Measurements from ENCODE around the gene RPS15. TPM values are rescaled to one million over a fixed set of nuclear protein-coding genes. Genes with fewer than 3 reads are reported as not detected.

Gene RPS15
- total and polyA plus RNA-seq, 2 of the 13 experiments (the other 11 are each of a cell fraction or from before 2014, with no cell fraction given) = 695 to 1,411 TPM

- TF ChIP-seq PATZ1 (CRISPR knock-in tag; IDR thresholded peaks at IDR 0.05) (peak; percentile 10; the same call in 1 of the 2 replicates), PRDM15 (CRISPR knock-in tag; IDR thresholded peaks at IDR 0.05) (no peak), AGO2 (optimal IDR thresholded peaks at IDR 0.05; ENCODE audit: low read depth, low read length) (no peak), IRF9 (CRISPR knock-in tag; IDR thresholded peaks at IDR 0.05; ENCODE audit: borderline replicate concordance) (no peak), ZNF142 (CRISPR knock-in tag; IDR thresholded peaks at IDR 0.05) (no peak), ELK4 (CRISPR knock-in tag; IDR thresholded peaks at IDR 0.05; ENCODE audit: borderline replicate concordance) (no peak), ZNF275 (CRISPR knock-in tag; IDR thresholded peaks at IDR 0.05; ENCODE audit: borderline replicate concordance) (no peak), ZNF512B (CRISPR knock-in tag; IDR thresholded peaks at IDR 0.05; ENCODE audit: borderline replicate concordance) (no peak)
These were observed 35.7 kb upstream of the RPS15 start (continued) for GRCh38 chr19:1402411-1403070.
